ENCODE results near the gene RMDN2. TPM values are rescaled to one million over a fixed set of nuclear protein-coding genes. Genes with fewer than 3 reads are reported as not detected.
"Not testable (repeated sequence)": the region's sequence is repeated elsewhere in the genome, so short reads cannot be mapped to it uniquely, and the experiment has no call there.

Gene RMDN2
- total and polyA plus RNA-seq, 4 donors = 7.3 to 30.6 (median 13.3) TPM

- WGBS = 78% methylated on average over 1 of the region's 1 CpG
Measured at GRCh38 chr2:38000485-38001222, 75.6 kb downstream of the RMDN2 start.

DNA sequence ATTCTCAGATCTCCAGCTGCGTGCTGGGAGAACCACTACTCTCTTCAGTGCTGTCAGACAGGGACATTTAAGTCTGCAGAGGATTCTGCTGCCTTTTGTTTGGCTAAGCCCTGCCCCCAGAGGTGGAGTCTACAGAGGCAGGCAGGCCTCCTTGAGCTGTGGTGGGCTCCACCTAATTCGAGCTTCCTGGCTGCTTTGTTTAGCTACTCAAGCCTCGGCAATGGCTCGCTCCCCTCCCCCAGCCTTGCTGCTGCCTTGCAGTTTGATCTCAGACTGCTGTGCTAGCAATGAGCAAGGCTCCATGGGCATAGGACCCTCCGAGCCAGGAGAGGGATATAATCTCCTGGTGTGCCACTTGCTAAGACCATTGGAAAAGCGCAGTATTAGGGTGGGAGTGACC lies 85.1 kb downstream of the RMDN2 start:
- H3K9me3 ChIP-seq (ENCODE audit: control insufficient read depth in 4 of 4, low read length in 3 of 4); H3K9ac ChIP-seq (ENCODE audit: low read depth in 1 of 2, low read length in 2 of 2); DNase-seq (ENCODE audit: low spot score); H3K27ac ChIP-seq (ENCODE audit: low read depth in 1 of 2, low read length in 2 of 2); H3K4me1 ChIP-seq (ENCODE audit: control insufficient read depth in 4 of 4, insufficient read depth in 4 of 4, low read length in 3 of 4); H3K27me3 ChIP-seq (ENCODE audit: control insufficient read depth in 4 of 4, insufficient read depth in 4 of 4, low read length in 3 of 4); H3K4me3 ChIP-seq (ENCODE audit: low read depth in 1 of 3, low read length in 3 of 3); H3K36me3 ChIP-seq (ENCODE audit: control insufficient read depth in 4 of 4, insufficient read depth in 3 of 4, low read depth in 1 of 4, low read length in 3 of 4): not testable (repeated sequence)
- WGBS = 93% methylated on average over 6 of the region's 6 CpGs

More at GRCh38 chr2:38000485-38001222, 75.6 kb downstream of the RMDN2 start:
- Histone ChIP-seq H3K27me3 (ENCODE audit: control insufficient read depth in 4 of 4, insufficient read depth in 4 of 4, low read length in 3 of 4) (no peaks in the 10 kb centered on the region), H3K27ac (ENCODE audit: low read depth in 1 of 2, low read length in 2 of 2) (no peak overlapping the region), H3K9me3 (ENCODE audit: control insufficient read depth in 4 of 4, low read length in 3 of 4) (no peaks in the 10 kb centered on the region), H3K4me3 (ENCODE audit: low read depth in 1 of 3, low read length in 3 of 3) (no peak overlapping the region), H3K9ac (ENCODE audit: low read depth in 1 of 2, low read length in 2 of 2) (no peak overlapping the region), H3K36me3 (ENCODE audit: control insufficient read depth in 4 of 4, insufficient read depth in 3 of 4, low read depth in 1 of 4, low read length in 3 of 4) (peaks cover 0 to 35% (median 32%) of the 10 kb centered on the region in 4 donors), H3K4me1 (ENCODE audit: control insufficient read depth in 4 of 4, insufficient read depth in 4 of 4, low read length in 3 of 4) (peaks cover 0 to 1% (median 0%) of the 10 kb centered on the region in 4 donors)
- no peak for DNase-seq (ENCODE audit: low spot score)
- no peak for TF ChIP-seq FOXA2 (IDR thresholded peaks at IDR 0.05)
- TF ChIP-seq TAF1 (conservative IDR thresholded peaks at IDR 0.05) = no peak
- TF ChIP-seq GABPA (IDR thresholded peaks at IDR 0.05 in 1 of 2, conservative IDR thresholded peaks at IDR 0.05 in 1 of 2) = no peak
- no peak for TF ChIP-seq RAD21 (IDR thresholded peaks at IDR 0.05)
- TF ChIP-seq YY1 (IDR thresholded peaks at IDR 0.05) = no peak
- TF ChIP-seq, protein P1, sequence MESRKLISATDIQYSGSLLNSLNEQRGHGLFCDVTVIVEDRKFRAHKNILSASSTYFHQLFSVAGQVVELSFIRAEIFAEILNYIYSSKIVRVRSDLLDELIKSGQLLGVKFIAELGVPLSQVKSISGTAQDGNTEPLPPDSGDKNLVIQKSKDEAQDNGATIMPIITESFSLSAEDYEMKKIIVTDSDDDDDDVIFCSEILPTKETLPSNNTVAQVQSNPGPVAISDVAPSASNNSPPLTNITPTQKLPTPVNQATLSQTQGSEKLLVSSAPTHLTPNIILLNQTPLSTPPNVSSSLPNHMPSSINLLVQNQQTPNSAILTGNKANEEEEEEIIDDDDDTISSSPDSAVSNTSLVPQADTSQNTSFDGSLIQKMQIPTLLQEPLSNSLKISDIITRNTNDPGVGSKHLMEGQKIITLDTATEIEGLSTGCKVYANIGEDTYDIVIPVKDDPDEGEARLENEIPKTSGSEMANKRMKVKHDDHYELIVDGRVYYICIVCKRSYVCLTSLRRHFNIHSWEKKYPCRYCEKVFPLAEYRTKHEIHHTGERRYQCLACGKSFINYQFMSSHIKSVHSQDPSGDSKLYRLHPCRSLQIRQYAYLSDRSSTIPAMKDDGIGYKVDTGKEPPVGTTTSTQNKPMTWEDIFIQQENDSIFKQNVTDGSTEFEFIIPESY (IDR thresholded peaks at IDR 0.05) = no peak
- no peak for TF ChIP-seq CTCF (IDR thresholded peaks at IDR 0.05; ENCODE audit: low read depth, low read length, missing input control)
- TF ChIP-seq EGR1 (IDR thresholded peaks at IDR 0.05; ENCODE audit: low read depth in 2 of 2) = no peak
- TF ChIP-seq, protein P2, sequence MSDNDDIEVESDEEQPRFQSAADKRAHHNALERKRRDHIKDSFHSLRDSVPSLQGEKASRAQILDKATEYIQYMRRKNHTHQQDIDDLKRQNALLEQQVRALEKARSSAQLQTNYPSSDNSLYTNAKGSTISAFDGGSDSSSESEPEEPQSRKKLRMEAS (IDR thresholded peaks at IDR 0.05) = no peak

DNA sequence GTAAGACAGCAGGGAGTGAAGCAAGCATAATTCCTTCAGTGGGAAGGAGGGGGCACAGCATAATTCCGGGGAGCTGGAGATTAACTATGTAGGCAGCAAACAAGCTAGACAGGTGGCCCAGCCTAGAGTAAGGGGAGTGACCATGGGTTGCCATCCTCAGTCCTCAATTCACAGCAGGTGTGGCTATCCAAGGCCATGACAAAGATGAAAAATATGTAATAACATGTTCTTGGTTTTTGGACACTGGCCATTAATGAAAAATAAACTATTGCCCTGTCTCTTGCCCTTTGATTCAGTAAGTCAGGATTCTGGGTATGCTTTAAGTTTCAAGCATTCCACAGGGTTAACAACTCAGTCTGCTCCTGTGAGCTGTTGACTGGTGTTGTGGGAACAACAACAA lies 85.9 kb downstream of the RMDN2 start:
- Histone ChIP-seq H3K36me3 (ENCODE audit: control insufficient read depth in 4 of 4, insufficient read depth in 3 of 4, low read depth in 1 of 4, low read length in 3 of 4) (peaks cover 0 to 7% (median 2%) of the 10 kb centered on the region in 4 donors), H3K27me3 (ENCODE audit: control insufficient read depth in 4 of 4, insufficient read depth in 4 of 4, low read length in 3 of 4) (no peaks in the 10 kb centered on the region), H3K9me3 (ENCODE audit: control insufficient read depth in 4 of 4, low read length in 3 of 4) (no peaks in the 10 kb centered on the region), H3K27ac (ENCODE audit: low read depth in 1 of 2, low read length in 2 of 2) (no peak overlapping the region), H3K9ac (ENCODE audit: low read depth in 1 of 2, low read length in 2 of 2) (no peak overlapping the region), H3K4me3 (ENCODE audit: low read depth in 1 of 3, low read length in 3 of 3) (no peak overlapping the region), H3K4me1 (ENCODE audit: control insufficient read depth in 4 of 4, insufficient read depth in 4 of 4, low read length in 3 of 4) (no peaks in the 10 kb centered on the region)
- no peak for DNase-seq (ENCODE audit: low spot score)
- 95% methylated on average over 1 of the region's 1 CpG for WGBS
- TF ChIP-seq, protein P3, sequence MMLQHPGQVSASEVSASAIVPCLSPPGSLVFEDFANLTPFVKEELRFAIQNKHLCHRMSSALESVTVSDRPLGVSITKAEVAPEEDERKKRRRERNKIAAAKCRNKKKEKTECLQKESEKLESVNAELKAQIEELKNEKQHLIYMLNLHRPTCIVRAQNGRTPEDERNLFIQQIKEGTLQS (IDR thresholded peaks at IDR 0.05) = no peak
- TF ChIP-seq GABPA (IDR thresholded peaks at IDR 0.05 in 1 of 2, conservative IDR thresholded peaks at IDR 0.05 in 1 of 2) = no peak
- TF ChIP-seq, protein P4, sequence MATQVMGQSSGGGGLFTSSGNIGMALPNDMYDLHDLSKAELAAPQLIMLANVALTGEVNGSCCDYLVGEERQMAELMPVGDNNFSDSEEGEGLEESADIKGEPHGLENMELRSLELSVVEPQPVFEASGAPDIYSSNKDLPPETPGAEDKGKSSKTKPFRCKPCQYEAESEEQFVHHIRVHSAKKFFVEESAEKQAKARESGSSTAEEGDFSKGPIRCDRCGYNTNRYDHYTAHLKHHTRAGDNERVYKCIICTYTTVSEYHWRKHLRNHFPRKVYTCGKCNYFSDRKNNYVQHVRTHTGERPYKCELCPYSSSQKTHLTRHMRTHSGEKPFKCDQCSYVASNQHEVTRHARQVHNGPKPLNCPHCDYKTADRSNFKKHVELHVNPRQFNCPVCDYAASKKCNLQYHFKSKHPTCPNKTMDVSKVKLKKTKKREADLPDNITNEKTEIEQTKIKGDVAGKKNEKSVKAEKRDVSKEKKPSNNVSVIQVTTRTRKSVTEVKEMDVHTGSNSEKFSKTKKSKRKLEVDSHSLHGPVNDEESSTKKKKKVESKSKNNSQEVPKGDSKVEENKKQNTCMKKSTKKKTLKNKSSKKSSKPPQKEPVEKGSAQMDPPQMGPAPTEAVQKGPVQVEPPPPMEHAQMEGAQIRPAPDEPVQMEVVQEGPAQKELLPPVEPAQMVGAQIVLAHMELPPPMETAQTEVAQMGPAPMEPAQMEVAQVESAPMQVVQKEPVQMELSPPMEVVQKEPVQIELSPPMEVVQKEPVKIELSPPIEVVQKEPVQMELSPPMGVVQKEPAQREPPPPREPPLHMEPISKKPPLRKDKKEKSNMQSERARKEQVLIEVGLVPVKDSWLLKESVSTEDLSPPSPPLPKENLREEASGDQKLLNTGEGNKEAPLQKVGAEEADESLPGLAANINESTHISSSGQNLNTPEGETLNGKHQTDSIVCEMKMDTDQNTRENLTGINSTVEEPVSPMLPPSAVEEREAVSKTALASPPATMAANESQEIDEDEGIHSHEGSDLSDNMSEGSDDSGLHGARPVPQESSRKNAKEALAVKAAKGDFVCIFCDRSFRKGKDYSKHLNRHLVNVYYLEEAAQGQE (IDR thresholded peaks at IDR 0.05) = no peak
- TF ChIP-seq CTCF (IDR thresholded peaks at IDR 0.05; ENCODE audit: low read depth, low read length, missing input control) = no peak
- no peak for TF ChIP-seq RAD21 (IDR thresholded peaks at IDR 0.05)
- no peak for TF ChIP-seq FOXA2 (IDR thresholded peaks at IDR 0.05)
- no peak for TF ChIP-seq JUND (IDR thresholded peaks at IDR 0.05)
- TF ChIP-seq, protein P1 (IDR thresholded peaks at IDR 0.05) = no peak

All from liver (tissue), 9 donors.